Left colon (tissue), 2 donors: ENCODE data around the gene NCKAP5. TPM values are rescaled to one million over a fixed set of nuclear protein-coding genes. Genes with fewer than 3 reads are reported as not detected.
A peak's percentile ranks its signal among the peaks of the same experiment; 100 is the strongest.

Experiments
- ATAC-seq: fragments of 200-7000 bp; cut with Tn5 transposase; one replicate; pipeline ENCODE4 v1.9.1; 2020; ENCODE audit warnings: mild to moderate bottlenecking, moderate library complexity
- DNase-seq, 2 donors: peaks; one replicate each; pipeline ENCODE4 v3.0.0-alpha.2; 2020
- intact Hi-C, 2 donors: fragments of 100-400 bp; cut with DNase I in 1 of 2; cut with micrococcal nuclease in 1 of 2; formaldehyde crosslinking; loops; one replicate each; pipeline versions ENCODE4 v1.11.2 to v1.14.0; 2022; cut with DNase I, micrococcal nuclease
- total RNA-seq, 2 donors: library from RNA; stranded (reverse); fragmentation: NEBNext Ultra II Directional; extraction: Animal tissue kit (Norgen Biotek cat#: 25700); gene quantifications; one replicate each; pipeline ENCODE4 v1.2.1, GENCODE V29; 2021
- donor health status: DM: no; HTN: no; CAD: no.
- donor health status: DM: yes; HTN: yes; CAD: no.

NCKAP5 gene
- total RNA-seq, 2 donors from 2014 or later, result 2.0 to 5.8 TPM

GRCh38 chr2:133442393-133442792, 125.9 kb downstream of the NCKAP5 start:
- no peak for ATAC-seq
- DNase-seq, result no peak
- intact Hi-C loops, result no loop called here

- DNase-seq (no peak), ATAC-seq (no peak)
- intact Hi-C loops, result no loop called here
Measured at GRCh38 chr2:133439565-133439920, 128.7 kb downstream of the NCKAP5 start.

DNA sequence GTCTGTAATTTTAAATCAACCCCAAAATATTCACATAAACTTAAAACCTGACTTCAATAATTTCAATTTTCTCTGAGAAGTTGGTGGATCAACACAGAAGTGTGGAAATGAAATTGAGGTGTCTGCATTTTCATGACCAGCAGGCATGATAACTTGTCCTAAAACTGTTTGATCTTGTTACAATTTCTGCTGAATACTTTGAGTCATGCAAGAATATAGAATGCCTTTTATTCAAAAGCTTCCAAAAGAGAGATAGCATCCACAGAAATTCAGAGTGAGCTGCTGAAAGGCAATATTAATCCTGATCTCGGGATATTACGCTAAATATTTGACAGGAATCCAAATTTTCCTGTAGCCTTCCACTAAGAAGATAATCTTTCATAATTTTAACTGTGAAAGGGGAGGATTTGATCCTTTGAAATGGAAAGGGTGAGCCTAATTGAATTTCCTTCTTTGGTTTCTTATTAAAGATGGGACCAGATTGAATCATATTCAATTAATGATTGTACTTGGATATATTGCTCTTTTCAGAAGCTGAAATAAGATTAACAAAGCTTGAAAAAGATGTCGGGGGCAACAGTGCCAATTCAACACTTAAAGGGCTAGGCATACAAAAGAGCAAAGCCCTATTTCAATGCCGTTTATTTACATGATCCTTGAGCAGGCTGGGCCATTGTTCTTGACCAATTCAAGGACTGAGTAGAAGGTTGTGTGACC, 129.3 kb downstream of the NCKAP5 start:
- intact Hi-C loops, result no loop called here
- DNase-seq, result no peak
- ATAC-seq, result no peak

- intact Hi-C loops, result no loop called here
- ATAC-seq (no peak), DNase-seq (no peak)
Measured at GRCh38 chr2:133438026-133438425, 130.2 kb downstream of the NCKAP5 start.

GRCh38 chr2:133437492-133437891, 130.8 kb downstream of the NCKAP5 start:
- no peak for DNase-seq
- intact Hi-C loops, result no loop called here
- ATAC-seq, result no peak

DNA sequence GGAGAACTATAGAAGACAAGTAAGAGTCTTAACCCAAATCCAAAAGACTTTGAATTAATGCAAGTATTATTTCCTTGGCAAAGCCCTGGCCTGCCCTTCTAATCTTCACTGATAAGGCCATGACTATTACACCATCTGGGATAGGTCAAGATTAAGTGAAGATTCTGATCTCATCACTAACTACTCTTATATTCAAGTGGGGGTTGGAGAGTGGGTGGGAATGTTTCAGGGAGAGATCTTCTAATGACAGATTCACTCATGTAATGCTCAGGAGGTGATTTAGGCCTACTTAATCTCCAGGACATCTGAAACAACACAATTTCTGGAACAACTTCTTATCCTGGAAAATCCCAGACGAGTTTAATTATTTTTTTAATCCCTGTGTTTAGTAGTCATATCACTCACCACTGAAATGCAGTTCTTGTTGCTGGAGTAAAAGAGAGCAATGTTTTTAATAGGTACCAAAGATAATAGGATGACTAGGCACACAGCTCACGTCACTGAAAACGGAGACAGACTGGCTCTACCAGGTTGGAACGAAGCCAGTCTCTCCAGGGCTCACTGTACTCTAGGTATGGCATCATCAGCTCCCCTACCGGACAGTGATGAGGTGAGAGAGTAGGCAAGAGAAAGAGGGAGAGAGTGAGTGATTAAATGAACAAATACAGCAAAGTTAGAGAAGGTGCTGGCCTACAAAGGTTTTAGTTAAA, 133.1 kb downstream of the NCKAP5 start:
- ATAC-seq (no peak), DNase-seq (no peak)
- intact Hi-C loops, result no loop called here

- intact Hi-C loops, result no loop called here
- DNase-seq, result no peak
- ATAC-seq, result no peak
Measured at GRCh38 chr2:133433455-133434451, 134.5 kb downstream of the NCKAP5 start.

GRCh38 chr2:133432778-133433177, 135.5 kb downstream of the NCKAP5 start:
- ATAC-seq (no peak), DNase-seq (no peak)
- intact Hi-C loops, result no loop called here

- ATAC-seq, result no peak
- intact Hi-C loops, result no loop called here
Measured at GRCh38 chr2:133431289-133431688, 137.0 kb downstream of the NCKAP5 start.

DNA sequence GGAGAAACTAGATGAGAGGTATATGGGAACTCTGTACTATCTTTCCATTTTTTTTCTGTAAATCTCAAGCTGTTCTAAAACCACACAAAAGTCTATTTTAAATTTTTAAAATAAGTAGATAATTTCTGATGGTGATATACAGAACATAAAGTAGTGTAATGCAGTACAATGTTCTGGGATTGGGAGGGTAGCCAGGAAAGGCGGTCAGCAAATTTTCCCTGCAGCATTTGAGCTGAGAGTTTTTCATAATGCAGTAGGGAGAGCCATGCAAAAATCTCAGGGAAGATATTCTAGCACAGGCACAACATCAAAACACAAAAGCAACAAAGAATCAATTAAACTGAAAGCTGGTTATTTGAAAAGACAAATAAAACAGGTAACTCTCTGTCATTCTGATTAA, 141.5 kb downstream of the NCKAP5 start:
- intact Hi-C loops, result no loop called here
- no peak for ATAC-seq
- DNase-seq, result no peak

More at GRCh38 chr2:133431289-133431688, 137.0 kb downstream of the NCKAP5 start:
- no peak for DNase-seq

- no peak for DNase-seq
- intact Hi-C loops, result no loop called here
Measured at GRCh38 chr2:133425612-133426011, 142.7 kb downstream of the NCKAP5 start.

DNA sequence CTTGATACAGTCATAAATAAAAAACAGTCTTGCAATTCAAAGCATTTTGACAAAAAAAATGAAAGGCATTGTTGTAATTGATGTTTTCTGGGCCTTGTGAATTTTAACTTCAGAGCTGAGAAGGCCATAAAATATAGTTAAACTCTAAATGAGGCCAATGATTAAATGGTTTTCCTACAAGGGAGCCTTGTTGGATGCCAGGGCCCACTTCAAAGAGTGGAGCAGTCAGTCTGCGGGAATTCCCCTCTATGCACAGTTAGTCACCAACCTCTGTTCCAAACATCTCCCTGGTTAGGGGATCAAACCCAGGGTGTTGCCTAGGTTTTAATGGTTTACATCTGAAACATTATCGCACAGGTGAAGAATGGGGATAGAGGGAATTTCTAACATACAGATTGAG, 143.4 kb downstream of the NCKAP5 start:
- no peak for ATAC-seq
- DNase-seq, result no peak
- intact Hi-C loops, result no loop called here

More at GRCh38 chr2:133425612-133426011, 142.7 kb downstream of the NCKAP5 start:
- no peak for ATAC-seq

GRCh38 chr2:133422931-133423351, 145.3 kb downstream of the NCKAP5 start:
- intact Hi-C loops, result no loop called here
- no peak for ATAC-seq
- no peak for DNase-seq

- peak; percentile 40 to 43 for DNase-seq
- intact Hi-C loops, result no loop called here
- ATAC-seq, result peak; percentile 98
Measured at GRCh38 chr2:133421516-133422324, 146.5 kb downstream of the NCKAP5 start.

GRCh38 chr2:133420788-133421187, 147.5 kb downstream of the NCKAP5 start:
- ATAC-seq (peak; percentile 51), DNase-seq (peak in 1 of 2 donors; percentile 24)
- intact Hi-C loops, result no loop called here

DNA sequence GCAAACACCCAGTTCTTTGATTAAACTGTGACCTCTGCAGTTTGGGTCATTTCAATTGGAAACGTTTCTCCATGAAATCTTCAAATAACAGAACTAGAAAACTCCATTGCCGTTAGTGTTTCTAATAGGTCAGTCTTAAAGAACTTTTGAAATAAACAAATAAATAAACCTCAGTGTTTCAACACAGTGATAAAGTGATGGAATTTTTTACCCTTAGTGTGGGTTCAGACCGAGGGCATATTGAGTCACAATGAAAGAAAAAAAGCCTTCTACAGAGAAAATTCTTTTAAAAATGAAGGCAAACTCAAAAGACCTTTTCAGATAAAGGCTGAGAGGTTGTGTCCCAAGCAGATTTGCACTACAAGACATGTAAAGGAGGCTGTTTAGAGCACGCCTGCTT, 149.6 kb downstream of the NCKAP5 start:
- intact Hi-C loops, result no loop called here
- ATAC-seq, result no peak
- no peak for DNase-seq

DNA sequence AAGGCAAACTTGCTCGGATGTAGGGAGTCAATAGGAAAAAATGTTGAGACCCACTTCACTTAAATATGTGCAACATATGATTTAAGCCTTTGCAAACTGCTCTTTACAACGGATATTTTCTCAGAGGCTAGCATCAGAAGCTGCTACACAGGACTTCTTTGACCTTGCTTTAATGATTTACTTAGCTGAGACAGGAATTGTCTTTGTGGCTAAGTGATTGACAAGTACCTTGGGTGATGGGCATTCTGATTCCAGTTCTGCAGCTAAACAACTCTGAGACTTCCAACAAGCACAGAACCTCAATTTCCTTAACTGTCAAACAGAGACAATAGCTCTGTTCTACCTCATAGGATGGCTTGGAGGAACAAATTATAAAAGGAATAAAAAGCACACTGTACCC, 150.2 kb downstream of the NCKAP5 start:
- DNase-seq (no peak), ATAC-seq (no peak)
- intact Hi-C loops, result no loop called here

DNA sequence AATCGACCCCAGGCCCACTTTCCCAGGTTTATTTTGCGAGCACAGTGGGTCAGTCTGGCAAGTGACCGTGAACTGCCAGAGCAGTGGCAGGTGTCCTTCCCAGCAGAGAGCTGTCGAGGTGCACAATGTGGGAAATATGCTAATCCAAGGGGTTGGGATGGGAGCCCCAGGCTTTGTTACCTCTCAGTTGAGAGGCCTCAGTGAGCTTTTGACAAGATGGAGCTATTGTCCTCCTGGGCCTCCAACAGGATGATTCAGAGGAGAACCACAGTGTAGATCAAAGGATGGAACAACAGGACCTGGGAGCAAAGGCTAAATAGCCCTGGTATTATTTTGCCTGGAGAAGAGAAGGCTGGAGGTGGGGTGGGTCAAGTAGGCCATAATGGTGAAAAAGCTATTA, 150.8 kb downstream of the NCKAP5 start:
- DNase-seq (no peak), ATAC-seq (no peak)
- intact Hi-C loops, result no loop called here

- intact Hi-C loops, result no loop called here
- ATAC-seq (no peak), DNase-seq (no peak)
Measured at GRCh38 chr2:133416736-133417135, 151.5 kb downstream of the NCKAP5 start.
